Stimulated activated effector memory CD8-positive, alpha-beta T cell treated with anti-CD3 and anti-CD28 coated beads, Interleukin-12 subunit alpha, Interleukin-12 subunit beta, amount 100 ng/mL, for 72 hours (primary cell): ENCODE data around the gene RNF10.
"Not testable (repeated sequence)": the region's sequence is repeated elsewhere in the genome, so short reads cannot be mapped to it uniquely, and the experiment has no call there.

Experiments
- ATAC-seq: fragments of 150-1000 bp; cut with Tn5 transposase; 2 replicates; pipeline ENCODE4 v1.10.0; 2021
- DNase-seq, 2 donors: peaks; one replicate each; pipeline ENCODE4 v3.0.0; 2021 to 2022; ENCODE audit warnings: low spot score in 2 of 2
- H3K27ac Mint-ChIP-seq: one replicate; pipeline ENCODE4 v1.8.0; 2022; ENCODE audit warnings: mild to moderate bottlenecking, mixed read lengths
- H3K36me3 Mint-ChIP-seq: one replicate; pipeline ENCODE4 v1.8.0; 2022; ENCODE audit warnings: mild to moderate bottlenecking, mixed read lengths
- H3K4me1 Mint-ChIP-seq: one replicate; pipeline ENCODE4 v1.8.0; 2022; ENCODE audit warnings: mixed read lengths
- H3K4me3 Mint-ChIP-seq: one replicate; pipeline ENCODE4 v1.8.0; 2022; ENCODE audit warnings: mild to moderate bottlenecking, mixed read lengths
- H3K9me3 Mint-ChIP-seq: one replicate; pipeline ENCODE4 v1.8.0; 2022; ENCODE audit warnings: mixed read lengths

RNF10 gene

DNA sequence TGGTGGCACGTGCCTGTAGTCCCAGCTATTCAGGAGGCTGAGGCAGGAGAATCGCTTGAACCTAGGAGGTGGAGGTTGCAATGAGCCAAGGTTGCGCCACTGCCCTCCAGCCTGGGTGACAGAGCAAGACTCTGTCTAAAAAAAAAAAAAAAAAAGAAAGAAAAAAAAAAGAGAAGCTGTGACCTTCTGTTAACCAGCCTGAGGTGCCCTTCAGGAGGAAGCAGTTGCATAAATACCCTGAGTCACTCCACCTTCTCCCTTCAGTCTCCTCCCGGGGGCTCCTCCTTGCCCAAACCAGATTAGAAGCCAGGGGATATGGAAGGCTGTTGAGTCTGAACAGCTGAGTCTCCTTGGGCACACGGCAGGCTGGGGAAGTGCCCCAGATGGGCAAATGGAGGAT lies 68.3 kb downstream of the RNF10 start:
- H3K4me3 Mint-ChIP-seq, H3K36me3 Mint-ChIP-seq, H3K27ac Mint-ChIP-seq: not testable (repeated sequence)

GRCh38 chr12:120610560-120610959 lies 76.4 kb downstream of the RNF10 start:
- Mint-ChIP-seq H3K4me1 (no peaks in the 10 kb centered on the region), H3K36me3 (peaks cover 6% of the 10 kb centered on the region), H3K9me3 (no peaks in the 10 kb centered on the region), H3K4me3 (no peak overlapping the region), H3K27ac (no peak overlapping the region)
- ATAC-seq (no peak), DNase-seq (no peak)

More for the DNA sequence above, 68.3 kb downstream of the RNF10 start:
- H3K9me3 Mint-ChIP-seq, H3K4me1 Mint-ChIP-seq, ATAC-seq, DNase-seq: not testable (repeated sequence)

DNA sequence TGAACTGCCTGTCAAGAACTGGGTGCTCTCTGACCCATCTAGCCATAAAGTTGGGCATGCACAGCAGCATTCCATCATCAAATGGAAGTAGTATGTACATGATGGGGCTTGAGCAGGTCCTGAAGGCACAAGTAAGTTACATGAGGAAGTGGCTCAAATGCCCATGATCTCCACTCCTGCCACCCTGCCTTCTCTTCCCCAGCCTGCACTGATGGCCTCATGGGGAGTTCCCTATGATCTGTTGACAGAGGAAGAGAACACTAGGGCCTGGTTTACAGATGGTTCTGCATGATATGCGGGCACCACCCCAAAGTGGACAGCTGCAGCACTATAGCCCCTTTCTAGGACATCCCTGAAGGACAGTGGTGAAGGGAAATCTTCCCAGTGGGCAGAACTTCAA lies 77.4 kb downstream of the RNF10 start:
- H3K4me1 Mint-ChIP-seq, H3K36me3 Mint-ChIP-seq, H3K4me3 Mint-ChIP-seq, ATAC-seq, H3K27ac Mint-ChIP-seq, DNase-seq, H3K9me3 Mint-ChIP-seq: not testable (repeated sequence)

GRCh38 chr12:120614848-120615247 lies 80.7 kb downstream of the RNF10 start:
- peaks cover 6% of the 10 kb centered on the region for H3K36me3 Mint-ChIP-seq
- no peak for DNase-seq
- ATAC-seq, result peak; percentile 61
- no peaks in the 10 kb centered on the region for H3K4me1 Mint-ChIP-seq
- no peak overlapping the region for H3K27ac Mint-ChIP-seq
- no peak overlapping the region for H3K4me3 Mint-ChIP-seq
- no peaks in the 10 kb centered on the region for H3K9me3 Mint-ChIP-seq

DNA sequence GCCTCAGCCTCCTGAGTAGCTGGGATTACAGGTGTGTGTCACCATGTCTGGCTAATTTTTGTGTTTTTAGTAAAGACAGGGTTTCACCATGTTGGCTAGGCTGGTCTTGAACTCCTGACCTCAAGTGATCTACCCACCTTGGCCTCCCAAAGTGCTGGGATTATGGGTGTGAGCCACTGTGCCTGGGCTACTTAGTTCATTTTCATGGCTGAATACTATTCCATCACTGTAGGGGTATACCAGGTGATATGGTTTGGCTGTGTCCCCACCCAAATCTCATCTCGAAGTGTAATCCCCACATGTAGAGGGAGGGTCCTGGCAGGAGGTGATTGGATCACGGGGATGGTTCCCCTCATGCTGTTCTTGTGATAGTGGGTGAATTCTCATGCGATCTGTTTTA lies 83.0 kb downstream of the RNF10 start:
- not testable (repeated sequence) for H3K4me1 Mint-ChIP-seq, ATAC-seq, DNase-seq, H3K27ac Mint-ChIP-seq, H3K36me3 Mint-ChIP-seq, H3K4me3 Mint-ChIP-seq, H3K9me3 Mint-ChIP-seq

- ATAC-seq, DNase-seq, H3K36me3 Mint-ChIP-seq, H3K9me3 Mint-ChIP-seq, H3K27ac Mint-ChIP-seq, H3K4me3 Mint-ChIP-seq, H3K4me1 Mint-ChIP-seq: not testable (repeated sequence)
These were observed 83.6 kb downstream of the RNF10 start for GRCh38 chr12:120617767-120618166.

GRCh38 chr12:120618954-120619615 lies 84.9 kb downstream of the RNF10 start:
- Mint-ChIP-seq H3K27ac (no peak overlapping the region), H3K4me1 (no peaks in the 10 kb centered on the region), H3K4me3 (no peak overlapping the region), H3K36me3 (peaks cover 6% of the 10 kb centered on the region), H3K9me3 (no peaks in the 10 kb centered on the region)
- no peak for ATAC-seq
- DNase-seq, result no peak

DNA sequence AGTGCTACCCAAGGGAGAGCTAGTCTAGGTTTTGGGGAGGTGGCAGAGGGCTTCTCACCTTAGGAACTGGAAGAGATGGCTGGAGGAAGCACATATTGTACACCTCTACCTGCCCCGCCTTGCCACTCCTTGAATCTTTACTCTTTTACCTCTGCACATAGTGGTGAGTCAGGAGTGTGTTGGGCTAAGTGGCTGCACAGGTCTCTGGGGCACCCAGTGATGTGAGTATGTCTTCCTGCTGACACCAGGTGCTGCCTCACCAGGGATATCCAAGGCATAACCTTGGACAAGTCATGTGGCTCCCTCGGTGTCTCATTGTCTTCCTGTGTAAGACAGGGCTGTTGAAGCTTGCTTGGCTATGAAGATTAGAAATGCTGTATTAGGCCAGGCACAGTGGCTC lies 86.5 kb downstream of the RNF10 start:
- DNase-seq, result no peak
- Mint-ChIP-seq H3K4me3 (no peak overlapping the region), H3K27ac (no peak overlapping the region), H3K4me1 (no peaks in the 10 kb centered on the region), H3K9me3 (no peaks in the 10 kb centered on the region), H3K36me3 (no peaks in the 10 kb centered on the region)
- no peak for ATAC-seq

GRCh38 chr12:120625557-120626419 lies 91.6 kb downstream of the RNF10 start:
- H3K27ac Mint-ChIP-seq, result no peak overlapping the region
- ATAC-seq (peak; percentile 36), DNase-seq (peak in 1 of 2 donors; percentile 61)
- H3K4me1 Mint-ChIP-seq, result no peaks in the 10 kb centered on the region
- H3K4me3 Mint-ChIP-seq, result no peak overlapping the region
- H3K9me3 Mint-ChIP-seq, result no peaks in the 10 kb centered on the region
- H3K36me3 Mint-ChIP-seq, result no peaks in the 10 kb centered on the region
